GM12878 (cell line): ENCODE measurements around the gene TMEM181. TPM values are rescaled to one million over a fixed set of nuclear protein-coding genes. Genes with fewer than 3 reads are reported as not detected.

Source experiments
- FOS ChIP-seq: IDR thresholded peaks from 3 replicates; pipeline ENCODE4 v1.6.1; 2011; ENCODE audit warnings: borderline replicate concordance; ENCODE audit not compliant: insufficient read length; ENCODE audit errors: extremely low read depth
- KAT2A ChIP-seq: conservative IDR thresholded peaks from 2 replicates; pipeline ENCODE4 v1.6.1; 2011; ENCODE audit warnings: low read depth, low read length; ENCODE audit not compliant: control insufficient read depth
- NFXL1 ChIP-seq: fragments of 450-650 bp; IDR thresholded peaks from 2 replicates; pipeline ENCODE4 v1.6.1; 2017; ENCODE audit warnings: antibody characterized with exemption, mild to moderate bottlenecking, borderline replicate concordance
- PAX8 ChIP-seq: fragments of 450-650 bp; IDR thresholded peaks from 2 replicates; pipeline ENCODE4 v1.6.1; 2017; ENCODE audit warnings: mild to moderate bottlenecking, moderate library complexity
- POLR2AphosphoS2 ChIP-seq: IDR thresholded peaks from 2 replicates; pipeline ENCODE4 v1.6.1; 2011; ENCODE audit warnings: low read depth, mild to moderate bottlenecking, low read length, improper control_type of control experiment, moderate library complexity
- RBBP5 ChIP-seq: fragments of 200-600 bp; sonication (generic); conservative IDR thresholded peaks from 2 replicates; pipeline ENCODE4 v1.6.1; 2016
- polyA plus RNA-seq, 11 experiments: library from polyadenylated mRNA; depleted of rRNA in 4 of 11; unstranded in 6 of 11; stranded (reverse) in 5 of 11; fragments of >200 nt; fragmentation: Nextera tagmentation in 4 of 11; fragmentation: Illumina TruSeq in 1 of 11; extraction: Ambion mirVana in 4 of 11; extraction: Trizol in 1 of 11; gene quantifications; 1 replicate in 1 of 11; 2 replicates in 10 of 11; pipeline versions ENCODE4 v1.2.1 to v1.2.3, GENCODE V29; 2011 to 2016; ENCODE audit warnings: inconsistent platforms in 2 of 11, missing spikeins in 2 of 11, low read depth in 1 of 11
- total RNA-seq, 4 experiments: library from RNA; depleted of rRNA in 3 of 4; stranded (reverse); fragments of >200 nt in 3 of 4; fragmentation: Illumina TruSeq in 1 of 4; extraction: Trizol in 1 of 4; gene quantifications; 2 replicates each; pipeline versions ENCODE4 v1.2.1 to v1.2.3, GENCODE V29; 2013 to 2021
- TF ChIP-seq, protein P1 (sequence below): fragments of 450-650 bp; IDR thresholded peaks from 2 replicates; pipeline ENCODE4 v1.6.1; 2017; ENCODE audit warnings: mild to moderate bottlenecking, moderate library complexity
- TF ChIP-seq, protein P2 (sequence below): fragments of 450-650 bp; IDR thresholded peaks from 2 replicates; pipeline ENCODE4 v1.6.1; 2017; ENCODE audit warnings: mild to moderate bottlenecking

The TMEM181 gene
- total and polyA plus RNA-seq, 10 of the 15 experiments (the other 5 are each of a cell fraction or from before 2014, with no cell fraction given), result 1.5 to 7.9 (median 5.2) TPM

DNA sequence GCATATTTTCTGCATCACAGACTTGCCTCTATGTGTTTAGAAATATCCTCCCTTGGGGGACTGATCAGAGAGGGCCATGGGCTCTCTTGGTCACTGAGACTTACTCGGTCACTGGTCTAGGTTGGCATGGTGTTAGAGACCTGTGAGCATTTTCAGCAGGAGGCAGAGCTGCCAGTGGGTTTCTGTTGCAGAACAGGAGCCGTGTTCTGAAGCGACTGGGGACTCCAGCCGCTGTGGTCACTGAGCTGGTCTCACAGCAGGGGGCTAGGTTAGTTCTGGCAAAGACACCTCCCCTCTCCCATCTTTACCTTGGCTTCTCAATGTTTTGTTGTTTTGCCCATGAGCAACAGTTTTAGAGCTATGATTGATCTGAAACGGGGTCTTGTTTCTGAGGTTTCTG lies 8.7 kb downstream of the TMEM181 start (continued):
- TF ChIP-seq KAT2A (no peak), NFXL1 (no peak), POLR2AphosphoS2 (no peak), FOS (no peak), RBBP5 (no peak), PAX8 (no peak)
- TF ChIP-seq, protein P1, sequence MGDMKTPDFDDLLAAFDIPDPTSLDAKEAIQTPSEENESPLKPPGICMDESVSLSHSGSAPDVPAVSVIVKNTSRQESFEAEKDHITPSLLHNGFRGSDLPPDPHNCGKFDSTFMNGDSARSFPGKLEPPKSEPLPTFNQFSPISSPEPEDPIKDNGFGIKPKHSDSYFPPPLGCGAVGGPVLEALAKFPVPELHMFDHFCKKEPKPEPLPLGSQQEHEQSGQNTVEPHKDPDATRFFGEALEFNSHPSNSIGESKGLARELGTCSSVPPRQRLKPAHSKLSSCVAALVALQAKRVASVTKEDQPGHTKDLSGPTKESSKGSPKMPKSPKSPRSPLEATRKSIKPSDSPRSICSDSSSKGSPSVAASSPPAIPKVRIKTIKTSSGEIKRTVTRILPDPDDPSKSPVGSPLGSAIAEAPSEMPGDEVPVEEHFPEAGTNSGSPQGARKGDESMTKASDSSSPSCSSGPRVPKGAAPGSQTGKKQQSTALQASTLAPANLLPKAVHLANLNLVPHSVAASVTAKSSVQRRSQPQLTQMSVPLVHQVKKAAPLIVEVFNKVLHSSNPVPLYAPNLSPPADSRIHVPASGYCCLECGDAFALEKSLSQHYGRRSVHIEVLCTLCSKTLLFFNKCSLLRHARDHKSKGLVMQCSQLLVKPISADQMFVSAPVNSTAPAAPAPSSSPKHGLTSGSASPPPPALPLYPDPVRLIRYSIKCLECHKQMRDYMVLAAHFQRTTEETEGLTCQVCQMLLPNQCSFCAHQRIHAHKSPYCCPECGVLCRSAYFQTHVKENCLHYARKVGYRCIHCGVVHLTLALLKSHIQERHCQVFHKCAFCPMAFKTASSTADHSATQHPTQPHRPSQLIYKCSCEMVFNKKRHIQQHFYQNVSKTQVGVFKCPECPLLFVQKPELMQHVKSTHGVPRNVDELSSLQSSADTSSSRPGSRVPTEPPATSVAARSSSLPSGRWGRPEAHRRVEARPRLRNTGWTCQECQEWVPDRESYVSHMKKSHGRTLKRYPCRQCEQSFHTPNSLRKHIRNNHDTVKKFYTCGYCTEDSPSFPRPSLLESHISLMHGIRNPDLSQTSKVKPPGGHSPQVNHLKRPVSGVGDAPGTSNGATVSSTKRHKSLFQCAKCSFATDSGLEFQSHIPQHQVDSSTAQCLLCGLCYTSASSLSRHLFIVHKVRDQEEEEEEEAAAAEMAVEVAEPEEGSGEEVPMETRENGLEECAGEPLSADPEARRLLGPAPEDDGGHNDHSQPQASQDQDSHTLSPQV, result no peak
- TF ChIP-seq, protein P2, sequence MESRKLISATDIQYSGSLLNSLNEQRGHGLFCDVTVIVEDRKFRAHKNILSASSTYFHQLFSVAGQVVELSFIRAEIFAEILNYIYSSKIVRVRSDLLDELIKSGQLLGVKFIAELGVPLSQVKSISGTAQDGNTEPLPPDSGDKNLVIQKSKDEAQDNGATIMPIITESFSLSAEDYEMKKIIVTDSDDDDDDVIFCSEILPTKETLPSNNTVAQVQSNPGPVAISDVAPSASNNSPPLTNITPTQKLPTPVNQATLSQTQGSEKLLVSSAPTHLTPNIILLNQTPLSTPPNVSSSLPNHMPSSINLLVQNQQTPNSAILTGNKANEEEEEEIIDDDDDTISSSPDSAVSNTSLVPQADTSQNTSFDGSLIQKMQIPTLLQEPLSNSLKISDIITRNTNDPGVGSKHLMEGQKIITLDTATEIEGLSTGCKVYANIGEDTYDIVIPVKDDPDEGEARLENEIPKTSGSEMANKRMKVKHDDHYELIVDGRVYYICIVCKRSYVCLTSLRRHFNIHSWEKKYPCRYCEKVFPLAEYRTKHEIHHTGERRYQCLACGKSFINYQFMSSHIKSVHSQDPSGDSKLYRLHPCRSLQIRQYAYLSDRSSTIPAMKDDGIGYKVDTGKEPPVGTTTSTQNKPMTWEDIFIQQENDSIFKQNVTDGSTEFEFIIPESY, result no peak
- TF ChIP-seq, all 136 proteins: peak for 0
